ENCODE results near the gene NDUFAF2. TPM values are rescaled to one million over a fixed set of nuclear protein-coding genes. Genes with fewer than 3 reads are reported as not detected.

NDUFAF2 gene
- total RNA-seq, 1 experiment from 2014 or later = 88.5 TPM

GRCh38 chr5:61120534-61120933, 175.5 kb downstream of the NDUFAF2 start:
- H3K9me3 ChIP-seq = no peaks in the 10 kb centered on the region
- H3K36me3 ChIP-seq = 0 out of 2 replicates have a peak, but pooled peaks cover 2% of the 10 kb centered on the region
- H3K4me3 ChIP-seq = no peak overlapping the region
- DNase-seq = no peak
- H3K27me3 ChIP-seq = no peaks in the 10 kb centered on the region; the same call in 1 of the 2 replicates

DNA sequence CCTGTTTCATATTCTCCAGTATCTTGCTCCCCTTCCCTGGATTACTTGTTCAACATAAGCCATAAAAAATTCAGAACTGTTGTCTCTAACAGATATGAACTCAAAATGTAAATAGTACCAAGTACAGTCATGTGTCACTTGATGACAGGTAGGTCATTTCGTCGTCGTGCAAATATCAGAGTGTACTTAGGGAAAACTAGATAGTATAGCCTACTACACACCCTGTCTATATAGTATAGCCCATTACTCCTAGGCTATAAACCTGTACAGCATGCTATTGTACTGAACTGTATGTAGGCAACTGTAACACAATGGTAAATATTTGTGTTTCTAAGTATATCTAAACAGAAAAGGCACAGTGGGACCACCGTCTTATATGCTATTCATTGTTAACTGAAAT, 178.1 kb downstream of the NDUFAF2 start:
- Histone ChIP-seq H3K9me3 (no peaks in the 10 kb centered on the region), H3K4me3 (no peak overlapping the region), H3K27me3 (no peaks in the 10 kb centered on the region), H3K36me3 (no peaks in the 10 kb centered on the region)
- DNase-seq = no peak

- DNase-seq = no peak
- no peaks in the 10 kb centered on the region for H3K9me3 ChIP-seq
- no peaks in the 10 kb centered on the region for H3K27me3 ChIP-seq
- H3K4me3 ChIP-seq = no peak overlapping the region
- H3K36me3 ChIP-seq = no peaks in the 10 kb centered on the region
Measured at GRCh38 chr5:61130289-61130688, 185.3 kb downstream of the NDUFAF2 start.

GRCh38 chr5:61132559-61132958, 187.6 kb downstream of the NDUFAF2 start:
- Histone ChIP-seq H3K36me3 (no peaks in the 10 kb centered on the region), H3K27me3 (no peaks in the 10 kb centered on the region), H3K4me3 (no peak overlapping the region), H3K9me3 (no peaks in the 10 kb centered on the region)
- DNase-seq = no peak

- Histone ChIP-seq H3K36me3 (no peaks in the 10 kb centered on the region), H3K27me3 (no peaks in the 10 kb centered on the region), H3K4me3 (no peak overlapping the region), H3K9me3 (no peaks in the 10 kb centered on the region)
- DNase-seq = no peak
Measured at GRCh38 chr5:61137835-61138234, 192.8 kb downstream of the NDUFAF2 start.

- Histone ChIP-seq H3K27me3 (no peaks in the 10 kb centered on the region), H3K4me3 (no peak overlapping the region), H3K9me3 (no peaks in the 10 kb centered on the region), H3K36me3 (no peaks in the 10 kb centered on the region)
- no peak for DNase-seq
Measured at GRCh38 chr5:61139094-61139873, 194.3 kb downstream of the NDUFAF2 start.

DNA sequence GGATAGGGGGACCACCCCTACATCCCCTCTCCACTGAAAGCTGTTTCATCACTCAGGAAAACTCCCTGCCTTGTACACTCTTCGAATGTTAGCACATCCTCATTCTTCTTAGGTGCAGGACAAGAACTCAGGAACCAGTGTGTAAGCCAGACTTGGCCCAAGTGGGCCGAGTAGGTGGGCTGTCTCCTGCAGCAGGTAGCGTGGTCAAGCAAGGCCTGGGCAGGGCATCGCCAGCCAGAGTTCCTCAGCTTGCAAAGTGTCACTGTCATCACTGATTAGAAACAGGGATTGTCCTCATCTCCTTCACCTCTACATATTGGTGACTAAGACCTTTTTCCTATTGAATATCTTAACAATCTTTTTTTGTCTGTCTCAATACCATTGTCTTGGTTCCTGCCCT, 194.9 kb downstream of the NDUFAF2 start:
- no peaks in the 10 kb centered on the region for H3K36me3 ChIP-seq
- no peak overlapping the region for H3K4me3 ChIP-seq
- no peaks in the 10 kb centered on the region for H3K9me3 ChIP-seq
- no peaks in the 10 kb centered on the region for H3K27me3 ChIP-seq
- DNase-seq = no peak

GRCh38 chr5:61141801-61142200, 196.8 kb downstream of the NDUFAF2 start:
- no peaks in the 10 kb centered on the region for H3K36me3 ChIP-seq
- DNase-seq = no peak
- no peaks in the 10 kb centered on the region for H3K27me3 ChIP-seq
- 0 out of 2 replicates have a peak, but pooled peaks cover 1% of the 10 kb centered on the region for H3K9me3 ChIP-seq
- H3K4me3 ChIP-seq = no peak overlapping the region

GRCh38 chr5:61142391-61142790, 197.4 kb downstream of the NDUFAF2 start:
- Histone ChIP-seq H3K36me3 (no peaks in the 10 kb centered on the region), H3K9me3 (0 out of 2 replicates have a peak, but pooled peaks cover 2% of the 10 kb centered on the region), H3K4me3 (no peak overlapping the region), H3K27me3 (no peaks in the 10 kb centered on the region)
- DNase-seq = no peak

GRCh38 chr5:61142811-61143210, 197.8 kb downstream of the NDUFAF2 start:
- H3K4me3 ChIP-seq = no peak overlapping the region
- H3K36me3 ChIP-seq = no peaks in the 10 kb centered on the region
- H3K9me3 ChIP-seq = 0 out of 2 replicates have a peak, but pooled peaks cover 2% of the 10 kb centered on the region
- H3K27me3 ChIP-seq = no peaks in the 10 kb centered on the region
- no peak for DNase-seq

DNA sequence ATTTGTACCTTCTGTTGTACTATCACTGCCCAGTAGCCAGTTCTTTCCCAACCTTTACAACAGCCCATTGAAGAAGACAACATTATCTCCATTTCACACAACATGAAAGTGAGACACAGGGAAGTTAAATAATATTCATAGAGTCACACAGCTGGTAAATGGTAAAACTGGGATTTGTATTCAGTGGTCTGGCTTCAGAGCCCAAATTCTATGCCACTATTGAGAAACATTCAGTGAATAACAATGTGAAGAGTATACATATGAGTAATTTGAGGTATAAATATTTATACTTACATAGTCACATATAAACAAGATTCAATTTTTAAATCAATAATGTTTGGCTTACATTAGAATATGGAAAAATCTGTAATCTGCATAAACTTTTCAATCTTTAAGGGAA, 203.5 kb downstream of the NDUFAF2 start:
- Histone ChIP-seq H3K36me3 (peaks cover 2% of the 10 kb centered on the region; the same call in 1 of the 2 replicates), H3K4me3 (no peak overlapping the region), H3K9me3 (0 out of 2 replicates have a peak, but pooled peaks cover 2% of the 10 kb centered on the region), H3K27me3 (no peaks in the 10 kb centered on the region)
- DNase-seq = no peak

DNA sequence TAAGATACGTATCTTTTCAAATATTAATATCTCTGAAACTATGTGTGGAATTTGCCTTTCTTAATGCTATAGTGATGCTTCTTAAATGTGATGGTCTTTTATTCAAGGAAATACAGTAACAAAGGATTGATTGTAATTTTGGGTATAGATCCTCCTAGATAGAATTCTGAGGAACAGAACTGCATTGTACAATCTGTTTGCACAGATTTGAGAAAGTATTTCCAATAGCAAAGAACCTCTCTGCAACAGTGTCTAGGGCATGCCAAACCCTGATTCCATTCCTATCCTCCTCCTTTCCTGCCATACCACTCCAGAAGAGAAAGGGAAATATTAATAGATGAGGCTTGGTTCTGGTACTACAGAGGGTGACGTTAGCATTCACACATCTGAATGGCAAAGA, 206.9 kb downstream of the NDUFAF2 start:
- Histone ChIP-seq H3K27me3 (no peaks in the 10 kb centered on the region), H3K36me3 (peaks cover 22% of the 10 kb centered on the region), H3K9me3 (0 out of 2 replicates have a peak, but pooled peaks cover under 1% of the 10 kb centered on the region), H3K4me3 (no peak overlapping the region)
- DNase-seq = no peak

DNA sequence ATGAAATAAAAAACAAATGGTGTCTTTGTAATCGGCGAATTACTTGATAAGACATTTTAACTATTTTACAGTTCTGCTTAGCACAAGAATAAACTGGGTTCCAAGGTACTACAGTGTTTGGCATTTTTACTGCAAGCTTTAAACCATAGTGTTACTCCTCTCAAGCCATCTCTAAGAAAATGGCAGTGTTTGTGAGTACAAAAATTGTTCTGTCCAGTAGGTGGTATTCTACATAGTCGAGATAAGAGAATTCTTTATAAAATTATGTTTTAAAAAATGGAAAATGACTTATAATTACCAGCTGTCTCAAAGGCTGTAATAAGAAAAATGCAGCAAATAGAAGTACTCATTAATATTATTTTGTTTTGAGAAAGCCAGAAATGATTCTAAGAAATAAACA, 214.1 kb downstream of the NDUFAF2 start:
- Histone ChIP-seq H3K36me3 (peaks cover 60% of the 10 kb centered on the region), H3K9me3 (no peaks in the 10 kb centered on the region), H3K27me3 (no peaks in the 10 kb centered on the region), H3K4me3 (no peak overlapping the region)
- no peak for DNase-seq

GRCh38 chr5:61159836-61160235, 214.8 kb downstream of the NDUFAF2 start:
- no peak overlapping the region for H3K4me3 ChIP-seq
- peaks cover 60% of the 10 kb centered on the region for H3K36me3 ChIP-seq
- no peak for DNase-seq
- H3K27me3 ChIP-seq = no peaks in the 10 kb centered on the region
- no peaks in the 10 kb centered on the region for H3K9me3 ChIP-seq

- Histone ChIP-seq H3K4me3 (peak overlapping the region; percentile 81; the same call in 1 of the 2 replicates), H3K9me3 (no peaks in the 10 kb centered on the region), H3K36me3 (peaks cover 53% of the 10 kb centered on the region), H3K27me3 (no peaks in the 10 kb centered on the region)
- no peak for DNase-seq
Measured at GRCh38 chr5:61160497-61160896, 215.5 kb downstream of the NDUFAF2 start.

DNA sequence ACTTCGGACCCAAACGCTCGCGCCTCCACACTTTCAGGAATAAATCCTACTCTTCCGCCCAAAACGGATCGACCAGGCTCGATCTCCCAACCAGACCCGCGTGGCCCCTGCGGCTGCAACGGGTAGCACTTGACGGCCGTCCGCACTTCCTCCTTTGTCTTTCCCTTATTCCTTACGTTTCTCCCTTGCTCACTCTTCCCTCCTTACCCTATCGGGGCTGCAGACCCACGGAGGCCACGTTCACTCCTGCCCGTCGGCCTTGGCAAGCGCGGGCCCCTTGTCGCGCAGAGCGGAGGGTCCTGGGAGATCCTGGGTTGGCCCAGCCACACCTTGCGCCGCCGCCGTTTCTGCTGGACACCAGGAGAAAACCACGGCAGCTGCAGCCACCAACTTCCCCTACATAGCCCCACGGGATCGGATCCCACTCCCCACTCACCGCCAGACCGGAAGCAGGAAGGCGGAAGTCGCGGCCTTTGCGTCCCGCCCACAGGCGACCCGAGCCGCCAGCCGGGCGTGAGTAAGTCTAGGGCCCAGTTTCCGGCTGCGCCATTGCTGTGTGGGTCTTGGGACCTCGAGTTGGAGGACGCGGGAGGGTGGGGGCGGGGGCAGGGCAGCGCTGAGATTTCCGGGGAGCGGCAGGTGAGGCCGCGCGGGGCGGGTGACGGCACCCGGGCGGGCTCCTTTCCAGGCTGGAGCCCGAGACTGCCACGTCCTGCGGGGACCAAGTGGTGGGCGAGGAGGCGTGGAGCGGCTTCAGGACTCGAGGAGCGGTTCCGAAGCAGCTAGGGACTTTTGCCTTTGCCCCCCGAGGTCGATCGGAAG, 217.2 kb downstream of the NDUFAF2 start, which contains the start of gene SMIM15:
Gene SMIM15 (minus strand): TSS at position 459 of the 822 bp plus-strand sequence. CDS start 2,297 bp downstream, outside the sequence.
- Histone ChIP-seq H3K36me3 (peaks cover 40% of the 10 kb centered on the region), H3K9me3 (no peaks in the 10 kb centered on the region)

More for the DNA sequence above, 217.2 kb downstream of the NDUFAF2 start, which contains the start of gene SMIM15:
- Histone ChIP-seq H3K27me3 (no peaks in the 10 kb centered on the region), H3K4me3 (peak within 1 kb of the TSS; percentile 81)
- peak; percentile 91 for DNase-seq
